Osteoblast (primary cell): ENCODE results near the gene GALNT15. TPM values are rescaled to one million over a fixed set of nuclear protein-coding genes. Genes with fewer than 3 reads are reported as not detected.

Experiments
- DNase-seq: peaks from one replicate; pipeline ENCODE4 v3.0.0; 2011; ENCODE audit warnings: low spot score, mixed read lengths; ENCODE audit not compliant: insufficient read length; ENCODE audit errors: missing footprints
- H2AFZ ChIP-seq: 2 replicates; pipeline ENCODE4 v1.6.0; 2011; ENCODE audit warnings: mild to moderate bottlenecking, low read length
- H3K27ac ChIP-seq: 2 replicates; pipeline ENCODE4 v1.5.1; 2011; ENCODE audit warnings: mild to moderate bottlenecking, low read depth, low read length, moderate library complexity
- H3K27me3 ChIP-seq: 2 replicates; pipeline ENCODE4 v1.6.0; 2012; ENCODE audit warnings: mild to moderate bottlenecking, control low read depth, inconsistent platforms, low read length, moderate library complexity; ENCODE audit not compliant: insufficient read depth
- H3K36me3 ChIP-seq: 2 replicates; pipeline ENCODE4 v1.5.1; 2011; ENCODE audit warnings: mild to moderate bottlenecking, low read length, control low read depth, moderate library complexity; ENCODE audit not compliant: insufficient read depth
- H3K4me1 ChIP-seq: 2 replicates; pipeline ENCODE4 v1.5.1; 2011; ENCODE audit warnings: mild to moderate bottlenecking, low read length, control low read depth, moderate library complexity; ENCODE audit not compliant: insufficient read depth
- H3K4me2 ChIP-seq: 2 replicates; pipeline ENCODE4 v1.6.0; 2011; ENCODE audit warnings: mild to moderate bottlenecking, low read length; ENCODE audit not compliant: insufficient read depth
- H3K4me3 ChIP-seq: fragments of 200-600 bp; sonication (generic); 3 replicates; pipeline ENCODE4 v1.5.1; 2012; ENCODE audit warnings: mild to moderate bottlenecking, low read length, inconsistent platforms; ENCODE audit not compliant: insufficient read depth
- H3K79me2 ChIP-seq: 2 replicates; pipeline ENCODE4 v1.6.0; 2012; ENCODE audit warnings: mild to moderate bottlenecking, low read length, control low read depth, inconsistent platforms; ENCODE audit not compliant: insufficient read depth
- H3K9me3 ChIP-seq: 2 replicates; pipeline ENCODE4 v1.5.1; 2011; ENCODE audit warnings: low read depth, low read length, control low read depth
- H4K20me1 ChIP-seq: 2 replicates; pipeline ENCODE4 v1.6.0; 2012; ENCODE audit warnings: mild to moderate bottlenecking, low read length, control low read depth; ENCODE audit not compliant: insufficient read depth
- CTCF ChIP-seq: IDR thresholded peaks from 2 replicates; pipeline ENCODE4 v1.5.1; 2011; ENCODE audit warnings: mild to moderate bottlenecking, low read depth, low read length, moderate library complexity; ENCODE audit errors: extremely low read depth
- total RNA-seq: library from RNA; depleted of rRNA; stranded (reverse); fragments of >200 nt; gene quantifications from 2 replicates; pipeline ENCODE4 v1.2.3, GENCODE V29; 2012

Gene GALNT15
- total RNA-seq, 1 donor: 6.5 TPM

DNA sequence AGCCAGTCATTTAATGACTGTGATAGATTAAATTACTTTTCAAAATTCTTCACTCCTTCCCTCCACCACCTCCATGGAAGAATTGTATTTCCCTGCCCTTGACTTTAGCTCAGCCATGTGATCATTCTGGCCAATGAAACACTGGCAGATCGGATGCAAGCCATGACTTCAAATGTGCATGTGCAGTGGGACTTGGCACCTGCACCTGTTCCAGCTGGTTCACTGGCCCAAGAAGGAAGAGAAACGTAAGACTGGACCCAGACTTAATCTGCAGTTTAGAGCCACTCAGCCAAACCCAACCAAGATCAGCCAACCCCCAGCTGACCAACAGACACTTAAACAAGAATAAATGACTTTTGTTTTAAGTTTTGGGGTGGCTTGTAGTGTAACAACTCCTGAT, 78.5 kb downstream of the GALNT15 start:
- Histone ChIP-seq H3K4me3 (no peak overlapping the region), H3K27ac (no peak overlapping the region), H3K27me3 (no peaks in the 10 kb centered on the region), H2AFZ (no peak overlapping the region), H3K9me3 (no peaks in the 10 kb centered on the region), H3K79me2 (no peaks in the 10 kb centered on the region), H4K20me1 (no peaks in the 10 kb centered on the region), H3K4me2 (no peak overlapping the region), H3K4me1 (peaks cover 6% of the 10 kb centered on the region), H3K36me3 (no peaks in the 10 kb centered on the region)
- no peak for TF ChIP-seq CTCF
- DNase-seq: no peak

DNA sequence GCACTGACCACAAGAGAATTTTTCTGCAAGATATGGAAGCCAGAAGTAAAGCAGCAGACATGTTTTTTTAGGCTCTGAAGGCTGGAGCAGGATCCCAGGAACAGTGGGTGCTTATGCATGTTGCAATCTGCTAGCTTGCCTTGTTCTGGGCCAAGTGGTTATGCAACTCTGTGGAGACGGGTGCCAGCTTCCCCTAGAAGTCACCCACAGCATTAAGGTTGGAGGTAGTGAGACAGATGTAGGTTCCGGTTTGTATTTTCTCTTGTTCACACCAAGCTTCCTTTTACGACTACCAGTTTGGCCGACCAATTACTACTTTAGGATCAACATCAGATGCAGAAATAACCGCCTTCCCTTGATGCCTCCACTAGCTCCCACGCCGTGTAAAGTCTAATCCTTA, 79.1 kb downstream of the GALNT15 start:
- no peaks in the 10 kb centered on the region for H4K20me1 ChIP-seq
- no peak for TF ChIP-seq CTCF
- no peaks in the 10 kb centered on the region for H3K27me3 ChIP-seq
- no peaks in the 10 kb centered on the region for H3K79me2 ChIP-seq
- no peak overlapping the region for H2AFZ ChIP-seq
- peak overlapping the region; percentile 1 for H3K4me2 ChIP-seq
- no peaks in the 10 kb centered on the region for H3K9me3 ChIP-seq
- H3K36me3 ChIP-seq: no peaks in the 10 kb centered on the region
- H3K27ac ChIP-seq: no peak overlapping the region
- no peak for DNase-seq
- H3K4me1 ChIP-seq: peaks cover 6% of the 10 kb centered on the region
- no peak overlapping the region for H3K4me3 ChIP-seq

DNA sequence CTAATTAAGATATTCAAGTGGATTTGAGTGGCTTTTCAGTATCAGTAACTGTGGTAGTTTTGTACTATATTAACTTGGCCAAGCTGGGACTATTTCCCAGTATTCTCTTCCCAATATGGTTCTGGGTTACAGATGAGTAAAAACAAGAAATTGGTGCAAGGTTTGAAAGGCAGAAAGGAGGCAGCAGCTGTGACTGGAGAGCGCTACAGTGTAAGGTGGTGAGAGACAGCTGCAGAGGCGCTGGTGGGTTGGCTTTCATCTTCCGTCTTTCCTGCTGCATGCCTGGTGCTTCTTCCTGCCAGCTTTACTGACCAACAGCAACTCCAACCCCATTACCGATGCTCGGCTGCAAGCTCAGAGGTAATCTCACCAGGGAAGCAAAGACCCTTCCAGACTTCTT, 80.4 kb downstream of the GALNT15 start:
- Histone ChIP-seq H3K4me1 (peaks cover 6% of the 10 kb centered on the region), H3K27me3 (no peaks in the 10 kb centered on the region), H3K79me2 (no peaks in the 10 kb centered on the region), H3K4me2 (no peak overlapping the region), H3K27ac (no peak overlapping the region), H3K9me3 (no peaks in the 10 kb centered on the region), H3K36me3 (peaks cover 10% of the 10 kb centered on the region), H2AFZ (no peak overlapping the region), H4K20me1 (no peaks in the 10 kb centered on the region), H3K4me3 (no peak overlapping the region)
- TF ChIP-seq CTCF: no peak
- DNase-seq: no peak

DNA sequence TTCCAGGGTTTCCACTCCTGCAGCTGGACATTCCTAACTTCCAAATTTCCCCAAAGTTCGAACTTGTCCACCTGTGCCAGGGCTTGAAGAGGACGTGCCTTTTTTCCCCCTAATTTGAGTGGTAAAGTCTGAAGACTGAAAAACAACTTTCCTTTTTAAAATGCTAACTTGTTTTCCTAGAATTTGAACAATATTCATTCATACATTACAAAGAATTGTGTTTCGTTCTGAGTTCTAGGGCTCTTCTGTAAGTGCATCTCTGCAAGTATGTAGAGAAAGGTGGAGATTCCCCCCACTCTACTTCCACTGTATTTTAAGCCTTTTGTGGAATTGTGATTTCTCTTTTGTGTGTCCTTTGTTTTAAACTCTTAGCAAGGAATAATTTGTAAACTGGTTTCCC, 80.8 kb downstream of the GALNT15 start:
- no peak for TF ChIP-seq CTCF
- Histone ChIP-seq H3K4me3 (no peak overlapping the region), H4K20me1 (no peaks in the 10 kb centered on the region), H3K4me1 (peaks cover 6% of the 10 kb centered on the region), H3K9me3 (no peaks in the 10 kb centered on the region), H3K27ac (no peak overlapping the region), H3K79me2 (peaks cover under 1% of the 10 kb centered on the region), H3K36me3 (peaks cover 14% of the 10 kb centered on the region), H3K27me3 (no peaks in the 10 kb centered on the region), H3K4me2 (no peak overlapping the region), H2AFZ (no peak overlapping the region)
- DNase-seq: no peak
